ENCODE measurements around the gene CAPN7.

The CAPN7 gene

GRCh38 chr3:15255215-15255614, 49.2 kb downstream of the CAPN7 start:
- DNase-seq = no peak

DNA sequence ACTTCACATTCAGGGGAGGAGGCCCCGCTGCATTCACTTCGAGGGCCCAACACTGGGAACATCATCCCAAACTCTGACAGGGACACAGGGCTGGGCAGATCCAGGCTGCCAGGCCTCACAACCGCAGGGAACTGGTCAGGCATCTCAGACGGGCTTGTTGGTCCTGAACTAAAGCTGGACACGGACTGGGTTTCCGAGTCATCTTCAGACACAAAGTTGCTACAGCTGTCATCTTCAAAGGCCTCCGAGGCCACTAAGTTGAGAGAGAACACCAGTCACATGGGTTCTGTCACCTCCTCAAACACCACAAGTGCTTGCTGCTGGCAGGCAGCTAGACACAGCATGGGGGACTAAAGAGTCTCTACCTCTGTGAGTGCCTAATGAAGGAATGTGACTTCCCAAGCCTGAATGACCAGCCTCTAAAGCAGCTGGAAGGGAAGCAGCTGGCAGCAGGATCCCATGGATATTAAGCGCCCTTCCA, 50.9 kb downstream of the CAPN7 start:
- DNase-seq = no peak

DNA sequence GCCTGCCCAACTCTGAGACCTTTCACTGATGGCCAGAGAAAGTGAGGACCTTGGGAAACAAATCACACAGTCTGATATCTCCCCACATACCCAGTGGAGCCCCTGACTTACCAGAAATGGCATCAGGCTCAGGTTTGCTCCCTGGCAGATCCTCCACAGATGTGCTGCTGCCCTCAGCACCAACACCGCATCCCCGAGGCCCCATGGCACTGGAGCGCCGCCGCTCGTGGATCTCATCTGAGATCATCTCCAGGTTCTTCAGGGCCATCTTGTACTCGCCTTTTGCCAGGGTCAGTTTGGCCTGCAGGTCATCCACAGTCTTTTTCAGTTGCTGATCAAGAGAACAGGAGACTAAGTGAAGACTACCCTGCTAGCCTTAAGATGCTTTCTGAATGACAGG, 52.7 kb downstream of the CAPN7 start:
- DNase-seq = no peak

- DNase-seq = no peak
These were observed 54.5 kb downstream of the CAPN7 start for GRCh38 chr3:15260531-15260930.

GRCh38 chr3:15261274-15261673, 55.2 kb downstream of the CAPN7 start:
- no peak for DNase-seq

DNA sequence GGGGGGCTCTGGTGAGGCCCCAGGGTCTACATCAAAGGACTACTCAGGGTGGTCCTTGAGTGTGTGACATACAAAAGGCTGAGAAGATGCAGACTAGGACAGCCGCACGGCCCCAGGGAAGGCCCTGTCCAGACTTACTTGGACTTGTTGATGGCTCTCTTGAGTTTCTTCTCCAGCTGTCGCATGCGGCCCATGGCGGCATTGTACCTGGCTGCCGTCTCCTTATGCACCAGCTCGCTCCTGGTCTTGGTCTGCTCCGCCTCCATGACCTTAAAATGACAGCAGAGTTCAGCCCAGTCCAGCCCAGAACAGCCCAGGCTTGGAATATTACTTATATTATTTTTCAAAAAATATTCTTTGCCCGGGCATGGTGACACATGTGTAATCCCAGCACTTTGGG, 56.0 kb downstream of the CAPN7 start:
- DNase-seq = no peak

DNA sequence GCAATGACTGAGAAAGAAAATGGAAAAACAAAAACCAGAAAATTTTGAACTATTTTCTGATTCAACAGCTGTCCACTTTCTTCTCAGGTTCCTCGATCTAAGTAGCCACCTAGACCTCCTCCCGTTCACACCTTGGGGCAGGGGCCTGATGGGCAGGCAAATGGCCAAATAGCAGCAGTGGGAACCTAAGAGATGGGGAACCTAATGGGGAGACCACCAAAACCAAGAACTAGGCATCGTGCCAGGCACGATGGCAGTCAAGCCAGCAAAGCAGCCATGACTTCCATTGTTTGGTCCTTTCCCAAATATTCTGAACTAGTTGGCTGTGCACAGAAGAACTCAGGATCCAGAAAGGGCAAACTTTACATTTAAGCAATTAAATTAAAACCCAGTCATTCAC, 57.1 kb downstream of the CAPN7 start:
- DNase-seq = no peak

DNA sequence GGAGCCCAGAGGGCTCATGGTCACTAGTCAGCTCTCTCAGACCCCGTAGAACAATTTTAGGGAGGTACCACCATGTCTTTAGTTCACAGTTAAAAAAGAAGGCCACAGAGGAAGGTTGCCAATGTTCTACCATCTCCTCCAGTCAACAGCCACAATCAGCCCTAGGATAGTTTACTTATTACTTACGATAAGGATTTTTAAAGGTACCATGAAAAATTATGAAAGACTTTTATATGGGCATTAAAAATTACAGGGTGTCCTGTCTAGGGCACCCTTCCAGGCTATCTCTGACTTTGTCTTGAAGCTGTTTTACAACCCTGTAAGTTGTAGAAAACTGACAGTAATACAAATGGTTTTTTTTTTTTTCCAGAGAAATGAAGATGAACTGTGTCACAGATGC, 57.9 kb downstream of the CAPN7 start:
- DNase-seq = no peak

DNA sequence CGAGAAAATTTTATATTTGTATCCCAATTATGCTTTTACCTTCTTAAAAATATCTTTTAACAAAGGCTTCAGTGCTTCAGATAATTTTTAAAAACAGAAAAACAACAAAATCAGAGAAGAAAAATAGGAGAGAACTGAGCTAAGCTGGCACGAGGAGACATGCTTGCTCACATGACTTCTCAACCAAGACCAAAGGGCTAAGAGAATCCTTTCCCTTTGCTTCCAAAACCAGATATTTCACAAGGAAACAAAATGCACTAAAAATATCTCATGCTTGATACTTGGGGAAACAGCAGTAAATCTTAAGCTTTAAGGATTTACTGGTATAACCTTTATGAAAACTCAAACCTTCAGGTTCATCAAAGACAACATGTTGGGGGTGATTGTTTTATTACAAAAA, 58.4 kb downstream of the CAPN7 start:
- DNase-seq = no peak

DNA sequence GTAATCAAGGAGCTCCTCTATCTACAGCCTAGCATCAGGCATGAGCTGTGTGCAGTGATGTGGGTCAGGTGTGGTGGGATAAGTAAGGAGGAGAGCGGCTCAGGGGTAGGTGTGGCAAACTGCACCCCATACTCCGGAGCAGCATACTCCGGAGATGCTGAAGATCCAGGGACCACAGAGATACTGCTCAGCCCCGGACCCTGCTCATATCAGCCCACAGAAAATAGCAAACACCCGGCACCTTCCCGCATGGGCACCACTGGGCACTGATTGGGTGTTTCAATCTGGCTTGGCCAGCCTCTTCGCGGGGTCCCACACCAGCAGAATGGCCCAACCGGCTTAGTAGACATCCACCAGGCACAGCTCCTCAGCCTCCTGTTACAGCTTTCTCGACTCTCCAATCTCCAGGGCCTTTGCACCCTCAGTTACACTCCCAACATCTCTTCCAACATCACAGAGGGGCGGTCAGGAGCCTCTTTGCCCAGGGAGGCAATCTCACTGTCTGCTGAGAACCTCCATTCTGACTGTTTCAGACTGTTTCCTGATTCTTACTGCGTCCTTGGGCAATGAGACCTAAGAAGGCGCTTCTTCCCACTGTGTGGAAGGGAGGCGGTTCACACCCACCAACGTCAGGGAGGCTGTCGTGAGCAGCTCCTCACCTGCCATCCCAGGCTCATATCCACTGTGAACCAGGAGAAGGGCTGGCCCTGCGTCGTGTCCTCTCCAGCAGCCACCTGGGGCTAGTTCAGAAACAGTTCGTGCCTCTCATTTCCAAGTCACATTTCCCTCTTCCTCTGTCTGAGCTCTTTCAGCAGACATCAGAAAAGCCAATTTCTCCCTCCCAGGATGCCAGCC, 59.8 kb downstream of the CAPN7 start:
- DNase-seq = no peak

- no peak for DNase-seq
These were observed 60.7 kb downstream of the CAPN7 start for GRCh38 chr3:15266510-15267376.

- DNase-seq = no peak
These were observed 61.5 kb downstream of the CAPN7 start for GRCh38 chr3:15267502-15267901.

- DNase-seq = peak; percentile 83
These were observed 62.1 kb downstream of the CAPN7 start for GRCh38 chr3:15268033-15268631.

- peak; percentile 83 for DNase-seq
These were observed 63.3 kb downstream of the CAPN7 start for GRCh38 chr3:15269091-15269989.

GRCh38 chr3:15271030-15271429, 65.0 kb downstream of the CAPN7 start:
- no peak for DNase-seq

- peak; percentile 55 for DNase-seq
These were observed 65.8 kb downstream of the CAPN7 start for GRCh38 chr3:15271785-15272381.

- DNase-seq = no peak
These were observed 66.6 kb downstream of the CAPN7 start for GRCh38 chr3:15272426-15273196.

GRCh38 chr3:15273227-15273626, 67.2 kb downstream of the CAPN7 start:
- DNase-seq = no peak

- DNase-seq = no peak
These were observed 70.1 kb downstream of the CAPN7 start for GRCh38 chr3:15276028-15276724.

DNA sequence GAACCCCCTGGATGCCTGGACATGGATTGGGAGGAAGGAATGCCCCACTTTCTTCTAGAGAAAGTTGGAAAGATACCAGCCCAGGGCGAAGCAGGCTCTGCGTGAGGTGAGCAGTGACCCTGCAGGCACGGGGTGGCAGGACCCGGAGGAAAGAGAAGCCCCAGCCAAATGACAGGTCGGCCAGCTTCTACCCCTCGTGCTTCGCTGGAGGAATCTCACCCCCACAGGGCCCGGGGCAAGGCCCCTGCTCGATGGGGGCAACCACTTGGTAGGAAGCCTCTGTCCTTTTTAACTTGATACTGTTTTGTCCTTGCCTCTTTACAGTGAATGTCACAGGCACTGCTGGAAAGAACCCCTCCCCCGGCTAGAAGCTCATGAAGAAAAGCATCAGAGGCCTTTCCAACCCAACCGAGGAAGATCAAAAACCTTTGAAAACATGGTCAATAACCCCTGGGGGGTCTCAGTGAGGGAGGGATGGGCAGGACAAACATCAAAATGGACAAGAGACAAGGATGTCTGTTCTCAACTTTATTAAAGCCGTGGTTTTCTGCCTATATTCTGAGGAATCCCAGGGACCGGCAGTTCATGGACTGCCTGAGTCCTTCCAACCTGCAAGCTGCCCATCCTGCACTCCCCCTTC, 71.9 kb downstream of the CAPN7 start:
- DNase-seq = no peak

All from activated CD4-positive, CD25-positive, alpha-beta regulatory T cell treated with anti-CD3 and anti-CD28 coated beads, Interleukin-2, amount 50 U/mL, for 72 hours (primary cell).